HCT116 (cell line): ENCODE results near the gene TTC39C.

Experiments
- CEBPB ChIP-seq: IDR thresholded peaks from 2 replicates; pipeline ENCODE4 v1.6.1; 2012; ENCODE audit warnings: low read depth
- CTCF ChIP-seq, 3 experiments: fragments of 200-600 bp in 1 of 3; sonication (generic) in 1 of 3; IDR thresholded peaks in 2 of 3; conservative IDR thresholded peaks in 1 of 3; 2 replicates each; pipeline ENCODE4 v1.5.1; 2012 to 2017; ENCODE audit warnings: low read depth in 2 of 3, low read length in 2 of 3, antibody characterized with exemption in 1 of 3, borderline replicate concordance in 1 of 3, control low read depth in 1 of 3, mild to moderate bottlenecking in 1 of 3, mixed read lengths in 1 of 3, mixed run types in 1 of 3, moderate library complexity in 1 of 3; ENCODE audit not compliant: insufficient read depth in 1 of 3
- EZH2 ChIP-seq: fragments of 200-600 bp; sonication (generic); IDR thresholded peaks from 2 replicates; pipeline ENCODE4 v1.6.1; 2017; ENCODE audit warnings: antibody characterized with exemption, mixed run types
- JUND ChIP-seq: IDR thresholded peaks from 2 replicates; pipeline ENCODE4 v1.6.1; 2012
- POLR2A ChIP-seq: IDR thresholded peaks from 2 replicates; pipeline ENCODE4 v1.7.0; 2011; ENCODE audit warnings: borderline replicate concordance; ENCODE audit not compliant: insufficient read depth, insufficient read length; ENCODE audit errors: extremely low read depth
- POLR2AphosphoS5 ChIP-seq: IDR thresholded peaks from 2 replicates; pipeline ENCODE4 v1.6.1; 2011; ENCODE audit warnings: mild to moderate bottlenecking, low read depth, low read length, moderate library complexity
- RAD21 ChIP-seq: IDR thresholded peaks from 2 replicates; pipeline ENCODE4 v1.6.1; 2012; ENCODE audit warnings: low read depth, mild to moderate bottlenecking
- REST ChIP-seq: IDR thresholded peaks from 2 replicates; pipeline ENCODE4 v1.6.1; 2012; ENCODE audit warnings: low read depth
- SIN3A ChIP-seq: IDR thresholded peaks from 2 replicates; pipeline ENCODE4 v1.6.1; 2012; ENCODE audit warnings: low read depth
- SP1 ChIP-seq: IDR thresholded peaks from 2 replicates; pipeline ENCODE4 v1.6.1; 2012; ENCODE audit warnings: low read depth
- ZFX ChIP-seq: fragments of 450-650 bp; IDR thresholded peaks from 2 replicates; pipeline ENCODE4 v1.6.1; 2017

- no peak for TF ChIP-seq CTCF (IDR thresholded peaks at IDR 0.05 in 2 of 3, conservative IDR thresholded peaks at IDR 0.05 in 1 of 3; ENCODE audit: borderline replicate concordance in 1 of 3, insufficient read depth in 1 of 3, low read depth in 2 of 3, low read length in 2 of 3)
- TF ChIP-seq CEBPB, result no peak
- no peak for TF ChIP-seq REST
- no peak for TF ChIP-seq POLR2AphosphoS5
- TF ChIP-seq SP1, result no peak
- no peak for TF ChIP-seq EZH2
- TF ChIP-seq POLR2A, result no peak
- no peak for TF ChIP-seq SIN3A
- no peak for TF ChIP-seq JUND
- TF ChIP-seq ZFX, result no peak
- no peak for TF ChIP-seq RAD21
Observed at GRCh38 chr18:23971666-23972230, 42.8 kb upstream of the TTC39C start.
